Right cardiac atrium (tissue), 5 donors: ENCODE measurements around the gene AZIN2. TPM values are rescaled to one million over a fixed set of nuclear protein-coding genes. Genes with fewer than 3 reads are reported as not detected.

ENCODE experiments used
- ATAC-seq, 2 donors: fragments of 200-7000 bp; cut with Tn5 transposase; one replicate each; pipeline versions ENCODE4 v1.8.0 to v1.9.1; 2020; ENCODE audit warnings: moderate library complexity in 2 of 2, mild to moderate bottlenecking in 1 of 2
- DNase-seq, 3 donors: peaks; one replicate each; pipeline ENCODE4 v3.0.0-alpha.2; 2020
- H3K27ac ChIP-seq: one replicate; pipeline ENCODE4 v1.5.1; 2013; ENCODE audit warnings: mild to moderate bottlenecking, low read length, control low read depth, moderate library complexity
- H3K27me3 ChIP-seq: one replicate; pipeline ENCODE4 v1.6.1; 2013; ENCODE audit not compliant: control insufficient read depth, insufficient read depth
- H3K4me1 ChIP-seq: one replicate; pipeline ENCODE4 v1.6.1; 2013; ENCODE audit warnings: low read length; ENCODE audit not compliant: control insufficient read depth, insufficient read depth
- H3K4me3 ChIP-seq: one replicate; pipeline ENCODE4 v1.5.1; 2013; ENCODE audit warnings: low read length, control low read depth
- H3K9me3 ChIP-seq: one replicate; pipeline ENCODE4 v1.6.1; 2013; ENCODE audit warnings: low read length; ENCODE audit not compliant: control insufficient read depth
- WGBS: extraction: QIAGEN DNeasy Blood & Tissue Kit; methylation state at CpG from one replicate; pipeline ENCODE4 v1.1.7; 2013; 5-methylcytosine and 5-hydroxymethylcytosine counted together
- intact Hi-C, 4 donors: fragments of 100-400 bp; cut with DNase I; formaldehyde crosslinking; loops; one replicate each; pipeline versions ENCODE4 v1.11.0 to v1.14.0; 2022 to 2023
- polyA plus RNA-seq: library from polyadenylated mRNA; stranded (reverse); fragments of 200-250 nt; gene quantifications from one replicate; pipeline ENCODE4 v1.2.3, GENCODE V29; 2013
- total RNA-seq, 4 donors: library from RNA; stranded (reverse); fragmentation: NEBNext Ultra II Directional; extraction: Animal tissue kit (Norgen Biotek cat#: 25700); gene quantifications; one replicate each; pipeline ENCODE4 v1.2.1, GENCODE V29; 2021
- donor health status: healthy with polysubstance abuse.
- donor health status: DM: no; HTN: yes; CAD: no.
- donor health status: DM: no; HTN: no; CAD: no.
- donor health status: DM: no; HTN: yes; CAD: no; lungs with severe emphysema.
- donor health status: DM: yes; HTN: yes; CAD: no.

AZIN2 gene
- total and polyA plus RNA-seq, 5 donors: 2.4 to 7.9 (median 4.4) TPM

- intact Hi-C loops: no loop called here
- Histone ChIP-seq H3K27me3 (no peaks in the 10 kb centered on the region), H3K4me1 (peaks cover 16% of the 10 kb centered on the region), H3K4me3 (no peak overlapping the region), H3K9me3 (no peaks in the 10 kb centered on the region), H3K27ac (peak overlapping the region; percentile 97)
- DNase-seq: peak; percentile 92 to 96 (median 93)
- peak; percentile 95 to 97 for ATAC-seq
- 62% methylated on average over 2 of the region's 2 CpGs for WGBS
Observed at GRCh38 chr1:33152685-33153432, 71.9 kb downstream of the AZIN2 start.

GRCh38 chr1:33153650-33154049 is 72.7 kb downstream of the AZIN2 start:
- intact Hi-C loops: no loop called here
- DNase-seq: no peak
- no peaks in the 10 kb centered on the region for H3K9me3 ChIP-seq
- peak overlapping the region; percentile 97 for H3K27ac ChIP-seq
- H3K27me3 ChIP-seq: no peaks in the 10 kb centered on the region
- no peak for ATAC-seq
- no peak overlapping the region for H3K4me3 ChIP-seq
- H3K4me1 ChIP-seq: peaks cover 16% of the 10 kb centered on the region
- whole genome bisulfite sequencing: 89% methylated on average over 2 of the region's 2 CpGs

- Histone ChIP-seq H3K4me1 (peaks cover 16% of the 10 kb centered on the region), H3K27ac (no peak overlapping the region), H3K9me3 (no peaks in the 10 kb centered on the region), H3K27me3 (no peaks in the 10 kb centered on the region), H3K4me3 (no peak overlapping the region)
- ATAC-seq (no peak), DNase-seq (peak in 1 of 3 donors; percentile 59)
- intact Hi-C loops: no loop called here
- 67% methylated on average over 4 of the region's 4 CpGs for WGBS
Observed at GRCh38 chr1:33155877-33156538, 75.1 kb downstream of the AZIN2 start.

- ATAC-seq (no peak), DNase-seq (no peak)
- Histone ChIP-seq H3K27ac (no peak overlapping the region), H3K4me1 (peaks cover 18% of the 10 kb centered on the region), H3K4me3 (no peak overlapping the region), H3K27me3 (no peaks in the 10 kb centered on the region), H3K9me3 (no peaks in the 10 kb centered on the region)
- intact Hi-C loops: no loop called here
- WGBS: 91% methylated on average over 4 of the region's 4 CpGs
Observed at GRCh38 chr1:33157131-33157530, 76.2 kb downstream of the AZIN2 start.

GRCh38 chr1:33158366-33158765 is 77.4 kb downstream of the AZIN2 start:
- H3K4me3 ChIP-seq: no peak overlapping the region
- over 99% methylated on average over 3 of the region's 3 CpGs for WGBS
- intact Hi-C loops: no loop called here
- ATAC-seq (no peak), DNase-seq (no peak)
- no peak overlapping the region for H3K27ac ChIP-seq
- peaks cover 14% of the 10 kb centered on the region for H3K4me1 ChIP-seq
- no peaks in the 10 kb centered on the region for H3K27me3 ChIP-seq
- H3K9me3 ChIP-seq: no peaks in the 10 kb centered on the region

GRCh38 chr1:33159577-33159976 is 78.6 kb downstream of the AZIN2 start:
- H3K4me1 ChIP-seq: peaks cover 7% of the 10 kb centered on the region
- WGBS: 97% methylated on average over 26 of the region's 26 CpGs
- intact Hi-C loops: no loop called here
- ATAC-seq (no peak), DNase-seq (no peak)
- H3K4me3 ChIP-seq: no peak overlapping the region
- no peak overlapping the region for H3K27ac ChIP-seq
- no peaks in the 10 kb centered on the region for H3K27me3 ChIP-seq
- no peaks in the 10 kb centered on the region for H3K9me3 ChIP-seq

GRCh38 chr1:33161061-33161681 is 80.2 kb downstream of the AZIN2 start:
- Histone ChIP-seq H3K4me3 (no peak overlapping the region), H3K27ac (no peak overlapping the region), H3K27me3 (no peaks in the 10 kb centered on the region), H3K9me3 (no peaks in the 10 kb centered on the region), H3K4me1 (peaks cover 6% of the 10 kb centered on the region)
- peak; percentile 78 to 84 for ATAC-seq
- intact Hi-C loops: no loop called here
- WGBS: 24% methylated on average over 25 of the region's 25 CpGs
- DNase-seq: peak; percentile 77 to 94 (median 90)

GRCh38 chr1:33162141-33162540 is 81.2 kb downstream of the AZIN2 start:
- ATAC-seq: no peak
- 94% methylated on average over 2 of the region's 2 CpGs for WGBS
- Histone ChIP-seq H3K4me1 (peaks cover 2% of the 10 kb centered on the region), H3K27me3 (no peaks in the 10 kb centered on the region), H3K4me3 (no peak overlapping the region), H3K9me3 (no peaks in the 10 kb centered on the region), H3K27ac (no peak overlapping the region)
- intact Hi-C loops: no loop called here
- no peak for DNase-seq

- WGBS: 61% methylated on average over 14 of the region's 14 CpGs
- intact Hi-C loops: no loop called here
- Histone ChIP-seq H3K4me3 (no peak overlapping the region), H3K9me3 (no peaks in the 10 kb centered on the region), H3K27me3 (no peaks in the 10 kb centered on the region), H3K4me1 (peaks cover 2% of the 10 kb centered on the region), H3K27ac (no peak overlapping the region)
- peak in 1 of 3 donors; percentile 52 for DNase-seq
- ATAC-seq: no peak
Observed at GRCh38 chr1:33163621-33164519, 82.9 kb downstream of the AZIN2 start.

- no peaks in the 10 kb centered on the region for H3K9me3 ChIP-seq
- peaks cover 2% of the 10 kb centered on the region for H3K4me1 ChIP-seq
- 90% methylated on average over 21 of the region's 21 CpGs for WGBS
- no peak for ATAC-seq
- H3K27ac ChIP-seq: no peak overlapping the region
- H3K27me3 ChIP-seq: no peaks in the 10 kb centered on the region
- no peak for DNase-seq
- H3K4me3 ChIP-seq: no peak overlapping the region
- intact Hi-C loops: no loop called here
Observed at GRCh38 chr1:33165209-33165608, 84.3 kb downstream of the AZIN2 start.
